ENCODE results near the gene CDC25A.
"Not testable (repeated sequence)": the region's sequence is repeated elsewhere in the genome, so short reads cannot be mapped to it uniquely, and the experiment has no call there.

CDC25A gene

GRCh38 chr3:48188266-48189201 is at the start of gene CDC25A:
CDC25A (minus strand) TSS chr3:48188417; CDS start chr3:48187947, 470 bp downstream.
- intact Hi-C loops (cut with DNase I) = no loop called here
- DNase-seq = peak; percentile 93 to 99 (median 97)

DNA sequence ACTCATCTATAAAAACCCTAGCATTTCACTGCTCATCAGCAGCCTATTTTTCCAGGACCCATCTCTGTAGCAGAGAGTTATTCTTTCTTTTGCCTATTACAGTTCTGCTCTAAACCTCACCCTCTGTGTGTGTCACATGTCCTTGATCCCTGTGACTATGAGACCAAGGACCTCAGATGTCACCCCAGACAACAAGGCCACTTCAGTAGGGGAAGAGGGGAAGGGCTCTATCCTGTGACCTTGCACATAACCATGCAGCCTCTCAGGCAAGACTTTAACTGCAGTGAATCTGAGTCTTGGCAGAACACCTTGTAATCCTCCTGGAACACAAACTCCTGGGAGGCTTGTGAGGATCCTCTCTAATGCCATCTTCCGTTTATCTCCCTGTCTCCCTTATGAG is 48.3 kb upstream of the CDC25A start:
- intact Hi-C loops (cut with DNase I) = no loop called here
- no peak for DNase-seq

GRCh38 chr3:48233542-48233941 is 45.3 kb upstream of the CDC25A start:
- DNase-seq = no peak
- intact Hi-C loops (cut with DNase I) = no loop called here

DNA sequence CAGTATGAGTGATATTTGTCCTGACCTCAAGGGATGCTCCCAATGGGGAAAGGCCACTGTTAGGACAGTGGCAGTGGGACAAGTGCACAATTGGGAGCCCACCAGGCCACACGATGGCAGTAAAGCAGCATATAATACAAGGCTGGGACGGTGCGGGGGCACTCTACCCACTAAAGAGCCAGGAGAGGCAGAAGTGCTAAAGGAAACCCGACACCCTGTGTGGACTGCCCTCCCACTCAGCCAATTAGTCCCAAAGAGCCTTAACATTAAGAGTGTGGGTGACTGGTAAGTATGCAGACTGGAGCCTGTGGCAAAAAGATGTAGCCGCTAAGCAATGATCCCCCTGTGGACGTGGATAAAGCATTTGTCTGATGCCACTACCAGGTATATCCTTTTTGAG is 44.5 kb upstream of the CDC25A start:
- intact Hi-C loops (cut with DNase I) = no loop called here
- DNase-seq = peak; percentile 54 to 93 (median 86)

- no peak for DNase-seq
- intact Hi-C loops (cut with DNase I) = no loop called here
Measured at GRCh38 chr3:48232232-48232631, 44.0 kb upstream of the CDC25A start.

DNA sequence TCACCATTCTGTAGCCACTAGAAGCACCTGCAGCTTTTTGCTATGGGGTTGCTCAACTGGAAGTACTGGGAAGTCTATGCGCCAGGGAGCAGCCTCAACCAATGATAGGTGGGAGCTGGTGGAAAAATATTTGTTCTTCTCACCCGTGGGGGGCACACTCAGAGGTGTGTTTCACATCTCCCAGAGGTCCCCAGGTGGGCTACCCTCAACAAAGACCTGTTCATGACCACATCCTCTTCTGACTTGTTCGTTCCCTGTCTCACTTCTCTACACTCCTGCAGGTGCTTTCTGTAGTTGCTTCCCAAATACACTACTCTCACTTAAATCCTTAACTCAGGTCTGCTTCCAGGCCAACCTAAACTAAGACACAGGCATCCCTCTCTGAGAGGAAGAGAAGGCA is 38.7 kb upstream of the CDC25A start:
- intact Hi-C loops (cut with DNase I) = no loop called here
- DNase-seq = no peak

- intact Hi-C loops (cut with DNase I) = no loop called here
- no peak for DNase-seq
Measured at GRCh38 chr3:48225587-48225986, 37.4 kb upstream of the CDC25A start.

DNA sequence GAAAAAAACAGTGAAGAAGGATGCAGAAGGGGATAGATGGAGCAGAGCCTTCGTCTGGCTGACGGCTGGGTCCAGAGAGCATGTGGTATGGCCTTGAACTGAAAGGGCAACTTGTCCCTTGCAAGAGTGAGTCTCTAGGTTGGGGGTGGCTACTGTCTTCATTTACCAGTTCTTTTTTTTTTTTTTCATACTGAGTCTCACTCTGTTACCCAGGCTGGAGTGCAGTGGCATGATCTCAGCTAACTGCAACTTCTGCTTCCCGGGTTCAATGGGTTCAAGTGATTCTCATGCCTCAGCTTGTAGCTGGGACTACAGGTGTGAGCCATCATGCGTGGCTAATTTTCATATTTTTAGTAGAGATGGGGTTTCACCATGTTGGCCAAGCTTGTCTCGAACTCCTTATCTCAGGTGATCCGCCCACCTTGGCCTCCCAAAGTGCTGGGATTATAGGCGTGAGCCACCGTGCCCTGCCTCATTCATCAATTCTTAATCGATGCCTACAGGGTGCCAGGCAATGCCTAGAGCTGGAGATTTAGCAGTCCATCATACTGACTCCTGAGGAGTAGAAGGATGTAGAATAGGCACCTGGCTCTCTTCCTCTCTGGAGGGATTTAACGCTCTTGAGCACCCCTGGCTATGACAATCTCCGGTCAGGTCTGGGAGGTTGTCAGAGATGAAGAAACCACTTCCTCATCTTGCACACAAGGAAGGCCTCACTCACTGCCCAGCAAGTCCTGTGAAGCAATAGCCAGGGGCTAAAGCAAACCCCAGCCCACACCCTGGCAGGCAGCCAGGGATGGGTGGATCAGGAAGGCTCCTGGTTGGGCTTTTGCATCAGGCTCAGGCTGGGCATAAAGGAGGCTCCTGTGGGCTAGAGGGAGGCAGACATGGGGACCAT is 34.6 kb upstream of the CDC25A start, which contains the start of gene CAMP:
TSS of gene CAMP (plus strand) at position 880 of the 898 bp plus-strand sequence. CDS start at position 897, 17 bp downstream.
- DNase-seq = peak in 40 of 42 donors; percentile 15 to 79 (median 50)
- intact Hi-C loops (cut with DNase I) = no loop called here

- no peak for DNase-seq
- intact Hi-C loops (cut with DNase I) = no loop called here
Measured at GRCh38 chr3:48220746-48221145, 32.5 kb upstream of the CDC25A start.

GRCh38 chr3:48219543-48219942 is 31.3 kb upstream of the CDC25A start:
- intact Hi-C loops (cut with DNase I) = no loop called here
- no peak for DNase-seq

DNA sequence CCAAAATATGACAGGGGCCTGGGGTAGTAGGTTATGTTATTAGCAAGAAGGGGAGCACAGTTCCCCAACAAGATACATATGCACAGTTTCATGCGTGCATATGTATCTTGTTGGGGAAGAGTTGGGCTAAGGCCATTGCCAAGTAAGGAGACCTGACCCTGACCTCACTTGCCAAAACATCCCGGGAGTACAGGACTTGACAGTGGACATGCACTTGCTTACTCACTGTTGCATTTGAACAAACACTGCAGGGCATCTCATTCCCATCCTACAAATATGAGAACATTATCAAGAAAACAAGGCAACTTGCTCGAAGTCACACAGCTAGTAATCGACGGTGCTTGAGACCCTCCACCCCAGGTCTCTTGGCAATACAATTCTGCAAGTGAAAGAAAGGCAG is 30.3 kb upstream of the CDC25A start:
- intact Hi-C loops (cut with DNase I) = no loop called here
- DNase-seq = no peak

DNA sequence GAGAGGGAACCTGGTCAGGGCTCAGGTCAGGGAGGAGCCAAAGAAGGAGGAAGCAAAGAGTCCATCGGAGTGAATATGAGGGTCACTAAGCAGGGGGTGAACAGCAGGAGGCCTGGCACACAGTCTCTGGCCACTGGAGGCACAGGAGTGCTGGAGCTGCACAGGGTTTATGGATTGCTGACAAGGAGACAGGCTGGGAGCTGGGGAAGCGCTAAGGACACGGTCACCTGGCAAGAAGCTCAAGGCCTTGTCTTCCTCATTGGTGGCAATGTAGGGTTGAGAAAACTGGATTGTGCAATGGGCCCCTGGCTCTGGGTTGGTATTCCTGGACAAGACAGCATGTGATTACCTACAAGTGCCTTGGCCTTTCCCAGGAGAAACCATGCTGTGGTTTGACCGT is 29.2 kb upstream of the CDC25A start:
- DNase-seq = peak in 2 of 42 donors; percentile 6 to 19
- intact Hi-C loops (cut with DNase I) = no loop called here

- intact Hi-C loops (cut with DNase I) = no loop called here
Measured at GRCh38 chr3:48215876-48216275, 27.7 kb upstream of the CDC25A start.

DNA sequence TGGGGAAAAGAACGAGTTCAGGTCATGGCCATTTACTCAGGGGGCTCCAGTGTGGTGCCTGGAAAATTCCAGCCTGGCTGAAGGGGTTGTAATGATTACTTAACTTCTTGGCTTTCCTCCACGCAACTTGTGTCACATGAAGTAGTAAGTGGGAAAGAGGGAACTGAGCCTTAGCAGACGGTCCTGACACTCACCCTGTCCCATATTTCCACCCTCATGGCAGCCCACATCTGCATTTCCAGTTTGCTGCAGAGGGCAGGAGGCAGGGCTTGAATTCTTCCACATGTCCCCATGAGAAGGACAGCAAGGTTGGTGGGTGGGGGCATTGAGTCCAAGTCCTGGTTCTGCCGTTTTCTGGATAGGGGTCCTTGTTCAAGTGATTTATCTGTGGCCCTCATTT is 27.2 kb upstream of the CDC25A start:
- DNase-seq = peak in 12 of 42 donors; percentile 9 to 58 (median 22)
- intact Hi-C loops (cut with DNase I) = no loop called here

More at GRCh38 chr3:48215876-48216275, 27.7 kb upstream of the CDC25A start:
- DNase-seq = peak in 16 of 42 donors; percentile 10 to 62 (median 40)

GRCh38 chr3:48215019-48215418 is 26.8 kb upstream of the CDC25A start:
- intact Hi-C loops (cut with DNase I) = no loop called here
- peak in 1 of 42 donors; percentile 10 for DNase-seq

DNA sequence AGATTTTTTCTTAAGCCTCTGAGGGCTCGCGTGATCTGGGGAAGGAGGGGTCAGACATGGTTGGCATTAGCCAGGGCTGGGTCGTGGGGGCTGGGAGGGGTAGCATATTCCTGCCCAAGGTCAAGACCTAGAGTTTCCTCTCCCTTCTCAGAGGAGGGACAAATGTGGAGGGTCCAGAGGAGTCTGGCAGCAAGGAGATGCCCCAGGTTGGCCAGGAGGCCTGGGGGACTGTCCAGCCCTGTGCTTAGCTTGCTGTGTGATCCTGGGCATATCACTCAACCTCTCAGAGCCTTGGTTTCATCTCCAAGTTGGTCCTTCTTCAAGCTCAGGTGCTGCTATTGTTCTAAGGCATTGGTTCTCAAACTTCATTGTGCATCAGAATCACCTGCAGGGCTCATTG is 26.0 kb upstream of the CDC25A start:
- no peak for DNase-seq
- intact Hi-C loops (cut with DNase I) = no loop called here

- intact Hi-C loops (cut with DNase I); DNase-seq: not testable (repeated sequence)
Measured at GRCh38 chr3:48211776-48212175, 23.6 kb upstream of the CDC25A start.

DNA sequence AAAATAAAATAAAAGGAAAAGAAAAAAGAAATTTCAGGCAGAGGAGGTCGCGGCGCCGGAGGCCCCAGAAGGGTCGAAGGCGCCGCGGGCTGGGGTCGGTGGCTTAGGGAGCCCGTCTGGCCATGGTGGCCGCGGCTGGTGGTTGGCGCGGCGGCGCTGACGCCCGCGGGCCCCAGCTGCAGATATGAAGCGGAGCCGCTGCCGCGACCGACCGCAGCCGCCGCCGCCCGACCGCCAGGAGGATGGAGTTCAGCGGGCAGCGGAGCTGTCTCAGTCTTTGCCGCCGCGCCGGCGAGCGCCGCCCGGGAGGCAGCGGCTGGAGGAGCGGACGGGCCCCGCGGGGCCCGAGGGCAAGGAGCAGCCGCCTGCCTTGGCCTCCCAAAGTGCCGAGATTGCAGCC is 22.3 kb upstream of the CDC25A start:
- intact Hi-C loops (cut with DNase I); DNase-seq: not testable (repeated sequence)

- no peak for DNase-seq
- intact Hi-C loops (cut with DNase I) = no loop called here
Measured at GRCh38 chr3:48209445-48209844, 21.2 kb upstream of the CDC25A start.

DNA sequence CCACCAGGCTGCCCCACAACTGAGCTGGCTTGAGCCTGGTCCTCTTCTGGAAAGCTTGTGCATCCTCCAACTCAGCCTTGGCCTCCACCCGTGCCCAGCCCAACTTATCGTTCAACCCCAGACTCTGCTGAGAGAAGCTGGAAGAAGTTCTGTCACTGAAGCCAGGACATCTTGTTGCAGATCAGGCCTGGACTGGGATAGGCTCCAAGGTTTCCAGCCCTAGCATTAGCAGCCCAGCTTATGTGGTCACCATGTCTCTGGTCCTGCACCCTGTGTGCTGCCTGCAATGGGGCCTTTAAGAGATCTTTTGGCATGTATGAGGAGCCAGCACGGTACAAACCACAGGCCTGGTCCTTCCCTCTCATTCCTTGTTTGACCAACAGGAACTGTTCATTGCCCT is 19.9 kb upstream of the CDC25A start:
- intact Hi-C loops (cut with DNase I) = no loop called here
- no peak for DNase-seq
